Liver (tissue), 3 donors: ENCODE data around the gene ARFGAP1.

Experiments used
- FOXA2 ChIP-seq: IDR thresholded peaks from 2 replicates; pipeline ENCODE4 v1.6.1; 2016; ENCODE audit warnings: antibody characterized with exemption
- GABPA ChIP-seq, 2 donors: IDR thresholded peaks in 1 of 2; conservative IDR thresholded peaks in 1 of 2; 2 replicates each; pipeline ENCODE4 v1.6.1; 2016; ENCODE audit warnings: antibody characterized with exemption in 2 of 2, mild to moderate bottlenecking in 1 of 2, moderate library complexity in 1 of 2
- JUND ChIP-seq, 2 donors: IDR thresholded peaks; 2 replicates each; pipeline ENCODE4 v1.6.1; 2016; ENCODE audit warnings: antibody characterized with exemption in 2 of 2
- RAD21 ChIP-seq, 2 donors: IDR thresholded peaks; 2 replicates each; pipeline ENCODE4 v1.6.1; 2016; ENCODE audit warnings: antibody characterized with exemption in 2 of 2, mild to moderate bottlenecking in 2 of 2
- SP1 ChIP-seq: IDR thresholded peaks from 2 replicates; pipeline ENCODE4 v1.6.1; 2018; ENCODE audit warnings: antibody characterized with exemption, mild to moderate bottlenecking
- TAF1 ChIP-seq: conservative IDR thresholded peaks from 2 replicates; pipeline ENCODE4 v1.6.1; 2016; ENCODE audit warnings: antibody characterized with exemption, mild to moderate bottlenecking
- YY1 ChIP-seq: IDR thresholded peaks from 2 replicates; pipeline ENCODE4 v1.6.1; 2016; ENCODE audit warnings: antibody characterized with exemption, mild to moderate bottlenecking
- TF ChIP-seq, protein P1 (sequence below): fragments of 150-350 bp; IDR thresholded peaks from 2 replicates; pipeline ENCODE4 v1.5.1; 2017; ENCODE audit warnings: improper control_type of control experiment, low read depth, low read length; ENCODE audit not compliant: missing input control
- TF ChIP-seq, protein P2 (sequence below): IDR thresholded peaks from 2 replicates; pipeline ENCODE4 v1.6.1; 2016; ENCODE audit warnings: antibody characterized with exemption
- TF ChIP-seq, protein P3 (sequence below): IDR thresholded peaks from 2 replicates; pipeline ENCODE4 v1.6.1; 2016; ENCODE audit warnings: antibody characterized with exemption
- donor health status: healthy.
- donor health status: healthy.

DNA sequence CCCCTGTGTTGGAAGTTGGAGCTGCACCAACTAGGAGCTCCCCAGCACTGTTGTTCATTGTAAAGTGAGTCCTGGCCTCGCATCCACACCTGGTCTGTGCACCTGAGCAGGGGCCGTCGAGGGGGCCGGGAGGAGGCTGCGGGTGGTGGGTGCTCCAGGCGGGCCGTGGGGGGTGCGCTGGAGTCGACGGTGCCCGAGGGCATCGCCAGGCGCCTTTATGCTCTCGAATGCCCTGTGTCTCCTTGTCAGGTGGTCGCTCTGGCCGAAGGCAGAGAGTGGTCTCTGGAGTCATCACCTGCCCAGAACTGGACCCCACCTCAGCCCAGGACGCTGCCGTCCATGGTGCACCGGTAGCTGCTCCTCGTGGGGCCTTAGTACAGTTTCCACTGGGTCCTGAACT lies 4.3 kb downstream of the ARFGAP1 start:
- TF ChIP-seq, protein P1, sequence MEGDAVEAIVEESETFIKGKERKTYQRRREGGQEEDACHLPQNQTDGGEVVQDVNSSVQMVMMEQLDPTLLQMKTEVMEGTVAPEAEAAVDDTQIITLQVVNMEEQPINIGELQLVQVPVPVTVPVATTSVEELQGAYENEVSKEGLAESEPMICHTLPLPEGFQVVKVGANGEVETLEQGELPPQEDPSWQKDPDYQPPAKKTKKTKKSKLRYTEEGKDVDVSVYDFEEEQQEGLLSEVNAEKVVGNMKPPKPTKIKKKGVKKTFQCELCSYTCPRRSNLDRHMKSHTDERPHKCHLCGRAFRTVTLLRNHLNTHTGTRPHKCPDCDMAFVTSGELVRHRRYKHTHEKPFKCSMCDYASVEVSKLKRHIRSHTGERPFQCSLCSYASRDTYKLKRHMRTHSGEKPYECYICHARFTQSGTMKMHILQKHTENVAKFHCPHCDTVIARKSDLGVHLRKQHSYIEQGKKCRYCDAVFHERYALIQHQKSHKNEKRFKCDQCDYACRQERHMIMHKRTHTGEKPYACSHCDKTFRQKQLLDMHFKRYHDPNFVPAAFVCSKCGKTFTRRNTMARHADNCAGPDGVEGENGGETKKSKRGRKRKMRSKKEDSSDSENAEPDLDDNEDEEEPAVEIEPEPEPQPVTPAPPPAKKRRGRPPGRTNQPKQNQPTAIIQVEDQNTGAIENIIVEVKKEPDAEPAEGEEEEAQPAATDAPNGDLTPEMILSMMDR, result no peak
- TF ChIP-seq, protein P2, sequence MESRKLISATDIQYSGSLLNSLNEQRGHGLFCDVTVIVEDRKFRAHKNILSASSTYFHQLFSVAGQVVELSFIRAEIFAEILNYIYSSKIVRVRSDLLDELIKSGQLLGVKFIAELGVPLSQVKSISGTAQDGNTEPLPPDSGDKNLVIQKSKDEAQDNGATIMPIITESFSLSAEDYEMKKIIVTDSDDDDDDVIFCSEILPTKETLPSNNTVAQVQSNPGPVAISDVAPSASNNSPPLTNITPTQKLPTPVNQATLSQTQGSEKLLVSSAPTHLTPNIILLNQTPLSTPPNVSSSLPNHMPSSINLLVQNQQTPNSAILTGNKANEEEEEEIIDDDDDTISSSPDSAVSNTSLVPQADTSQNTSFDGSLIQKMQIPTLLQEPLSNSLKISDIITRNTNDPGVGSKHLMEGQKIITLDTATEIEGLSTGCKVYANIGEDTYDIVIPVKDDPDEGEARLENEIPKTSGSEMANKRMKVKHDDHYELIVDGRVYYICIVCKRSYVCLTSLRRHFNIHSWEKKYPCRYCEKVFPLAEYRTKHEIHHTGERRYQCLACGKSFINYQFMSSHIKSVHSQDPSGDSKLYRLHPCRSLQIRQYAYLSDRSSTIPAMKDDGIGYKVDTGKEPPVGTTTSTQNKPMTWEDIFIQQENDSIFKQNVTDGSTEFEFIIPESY, result no peak
- no peak for TF ChIP-seq JUND (IDR thresholded peaks at IDR 0.05)
- no peak for TF ChIP-seq TAF1
- TF ChIP-seq SP1, result no peak
- TF ChIP-seq YY1, result no peak
- TF ChIP-seq RAD21 (IDR thresholded peaks at IDR 0.05), result no peak
- TF ChIP-seq, protein P3, sequence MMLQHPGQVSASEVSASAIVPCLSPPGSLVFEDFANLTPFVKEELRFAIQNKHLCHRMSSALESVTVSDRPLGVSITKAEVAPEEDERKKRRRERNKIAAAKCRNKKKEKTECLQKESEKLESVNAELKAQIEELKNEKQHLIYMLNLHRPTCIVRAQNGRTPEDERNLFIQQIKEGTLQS, result no peak
- no peak for TF ChIP-seq FOXA2
- no peak for TF ChIP-seq GABPA (IDR thresholded peaks at IDR 0.05 in 1 of 2, conservative IDR thresholded peaks at IDR 0.05 in 1 of 2)
